ENCODE measurements around the gene SPRYD4.

- TF ChIP-seq EZH2phosphoT487 (IDR thresholded peaks at IDR 0.05; ENCODE audit: insufficient read depth, low read depth): no peak
- TF ChIP-seq EZH2 (IDR thresholded peaks at IDR 0.05; ENCODE audit: insufficient read depth, poor library complexity, severe bottlenecking): no peak
Observed at GRCh38 chr12:56450241-56450640, 18.1 kb upstream of the SPRYD4 start.
